H1 (cell line): ENCODE results near the gene NABP1. TPM values are rescaled to one million over a fixed set of nuclear protein-coding genes. Genes with fewer than 3 reads are reported as not detected.

Experiments
- CTCF ChIA-PET: fragments of 300-600 bp; sonication (Branson Sonifier 250); formaldehyde crosslinking; loops from one replicate; lab custom pipeline; 2021; ENCODE audit not compliant: partially characterized antibody; lab: Charles Lee
- POLR2A ChIA-PET: fragments of 300-600 bp; sonication (Branson Sonifier 250); formaldehyde crosslinking; loops from one replicate; lab custom pipeline; 2021; ENCODE audit warnings: inconsistent platforms; ENCODE audit not compliant: partially characterized antibody; lab: Charles Lee
- DNase-seq, 2 experiments: peaks; one replicate each; pipeline versions ENCODE4 v3.0.0 to v3.0.0-alpha.2; 2010 to 2022; ENCODE audit warnings: low spot score in 2 of 2, low read depth in 1 of 2, mixed read lengths in 1 of 2
- FAIRE-seq: peaks from 2 replicates; lab custom pipeline; 2011; peaks lifted over from hg19 to GRCh38; lab: Jason Lieb, UNC
- H2AFZ ChIP-seq: 2 replicates; pipeline ENCODE4 v1.8.1; 2012; ENCODE audit warnings: low read length, inconsistent platforms
- H2AK5ac ChIP-seq: 2 replicates; pipeline ENCODE4 v1.6.1; 2013; ENCODE audit warnings: low read depth, low read length
- H2BK120ac ChIP-seq: replicated peaks from 2 replicates; pipeline ENCODE3; 2013; ENCODE audit warnings: low read depth, low read length, inconsistent platforms
- H2BK12ac ChIP-seq: 2 replicates; pipeline ENCODE4 v1.6.1; 2013; ENCODE audit warnings: low read depth, low read length
- H2BK15ac ChIP-seq: 2 replicates; pipeline ENCODE4 v1.6.1; 2013; ENCODE audit warnings: low read length
- H2BK20ac ChIP-seq: 2 replicates; pipeline ENCODE4 v1.6.1; 2013; ENCODE audit warnings: low read length
- H2BK5ac ChIP-seq: 2 replicates; pipeline ENCODE4 v1.6.1; 2013; ENCODE audit warnings: low read depth, low read length
- H3K14ac ChIP-seq: 2 replicates; pipeline ENCODE4 v1.6.1; 2013; ENCODE audit warnings: inconsistent platforms; ENCODE audit not compliant: insufficient read length
- H3K18ac ChIP-seq: 2 replicates; pipeline ENCODE4 v1.6.1; 2013; ENCODE audit warnings: low read length; ENCODE audit errors: extremely low read depth
- H3K23ac ChIP-seq: 2 replicates; pipeline ENCODE4 v1.6.1; 2013; ENCODE audit warnings: inconsistent platforms; ENCODE audit not compliant: insufficient read length
- H3K23me2 ChIP-seq: 2 replicates; pipeline ENCODE4 v1.6.1; 2013; ENCODE audit warnings: low read depth, low read length
- H3K27ac ChIP-seq: 2 replicates; pipeline ENCODE4 v1.6.1; 2011; ENCODE audit warnings: low read depth, low read length, inconsistent platforms
- H3K27me3 ChIP-seq, 4 experiments: replicated peaks in 1 of 4; 1 replicate in 1 of 4; 2 replicates in 3 of 4; pipeline versions ENCODE4 v1.6.1 to v1.8.1; 2011 to 2013; ENCODE audit warnings: low read length in 3 of 4, mild to moderate bottlenecking in 3 of 4, inconsistent platforms in 2 of 4, mixed read lengths in 2 of 4, moderate library complexity in 1 of 4; ENCODE audit not compliant: control insufficient read depth in 3 of 4, insufficient read depth in 3 of 4; ENCODE audit errors: extremely low read depth in 1 of 4
- H3K36me3 ChIP-seq, 4 experiments: 2 replicates each; pipeline versions ENCODE4 v1.6.1 to v1.8.1; 2011 to 2013; ENCODE audit warnings: mild to moderate bottlenecking in 4 of 4, low read length in 3 of 4, moderate library complexity in 2 of 4, control low read depth in 1 of 4, inconsistent platforms in 1 of 4; ENCODE audit not compliant: insufficient read depth in 4 of 4, control insufficient read depth in 2 of 4
- H3K4ac ChIP-seq: replicated peaks from 2 replicates; pipeline ENCODE3; 2013; ENCODE audit warnings: low read length, low read depth, mixed read lengths, inconsistent platforms; ENCODE audit not compliant: insufficient read length
- H3K4me1 ChIP-seq, 4 experiments: replicated peaks in 1 of 4; 1 replicate in 1 of 4; 2 replicates in 3 of 4; pipeline versions ENCODE4 v1.6.1 to v1.8.1; 2011 to 2013; ENCODE audit warnings: low read length in 3 of 4, inconsistent platforms in 2 of 4, mixed read lengths in 1 of 4; ENCODE audit not compliant: insufficient read depth in 4 of 4, control insufficient read depth in 3 of 4
- H3K4me2 ChIP-seq, 2 experiments: 2 replicates each; pipeline versions ENCODE4 v1.6.1 to v1.8.1; 2011 to 2013; ENCODE audit warnings: low read depth in 2 of 2, low read length in 2 of 2, control low read depth in 1 of 2, inconsistent platforms in 1 of 2, mild to moderate bottlenecking in 1 of 2; ENCODE audit not compliant: insufficient read depth in 1 of 2
- H3K4me3 ChIP-seq, 4 experiments: fragments of 200-600, 300-600 bp in 1 of 4; sonication (generic), shearing (Covaris generic), sonication (Bioruptor Twin) in 1 of 4; 2 replicates each; pipeline versions ENCODE4 v1.5.1 to v1.8.1; 2011 to 2016; ENCODE audit warnings: low read length in 4 of 4, low read depth in 3 of 4, control low read depth in 2 of 4, inconsistent platforms in 2 of 4, mild to moderate bottlenecking in 2 of 4, mixed read lengths in 1 of 4, moderate library complexity in 1 of 4; ENCODE audit not compliant: insufficient read depth in 2 of 4; ENCODE audit errors: extremely low read depth in 1 of 4
- H3K56ac ChIP-seq: replicated peaks from 2 replicates; pipeline ENCODE3; 2013; ENCODE audit warnings: low read depth, mild to moderate bottlenecking, mixed read lengths, low read length, inconsistent platforms; ENCODE audit not compliant: insufficient read length
- H3K79me1 ChIP-seq: 2 replicates; pipeline ENCODE4 v1.6.1; 2013; ENCODE audit warnings: low read depth, low read length, control low read depth
- H3K79me2 ChIP-seq, 2 experiments: 2 replicates each; pipeline versions ENCODE4 v1.6.1 to v1.8.1; 2012 to 2013; ENCODE audit warnings: low read length in 2 of 2, mild to moderate bottlenecking in 2 of 2, inconsistent platforms in 1 of 2; ENCODE audit not compliant: insufficient read depth in 2 of 2, control insufficient read depth in 1 of 2
- H3K9ac ChIP-seq, 4 experiments: replicated peaks in 1 of 4; 1 replicate in 1 of 4; 2 replicates in 3 of 4; pipeline versions ENCODE4 v1.6.1 to v1.8.1; 2011 to 2013; ENCODE audit warnings: low read depth in 3 of 4, low read length in 3 of 4, control low read depth in 2 of 4, mild to moderate bottlenecking in 2 of 4, moderate library complexity in 2 of 4, inconsistent platforms in 1 of 4; ENCODE audit errors: extremely low read depth in 1 of 4
- H3K9me3 ChIP-seq, 2 experiments: 2 replicates each; pipeline versions ENCODE4 v1.6.1 to v1.8.1; 2012 to 2013; ENCODE audit warnings: mild to moderate bottlenecking in 2 of 2, moderate library complexity in 2 of 2, control low read depth in 1 of 2, inconsistent platforms in 1 of 2, low read depth in 1 of 2, low read length in 1 of 2, mixed read lengths in 1 of 2; ENCODE audit not compliant: insufficient read depth in 2 of 2
- H4K20me1 ChIP-seq, 2 experiments: replicated peaks in 1 of 2; 2 replicates each; pipeline versions ENCODE3 to v1.8.1; 2011 to 2013; ENCODE audit warnings: inconsistent platforms in 2 of 2, low read length in 2 of 2, mild to moderate bottlenecking in 1 of 2; ENCODE audit not compliant: insufficient read depth in 2 of 2, control insufficient read depth in 1 of 2
- H4K5ac ChIP-seq: 2 replicates; pipeline ENCODE4 v1.6.1; 2013; ENCODE audit warnings: low read length, low read depth, mixed read lengths, inconsistent platforms; ENCODE audit not compliant: insufficient read length
- H4K8ac ChIP-seq: 2 replicates; pipeline ENCODE4 v1.8.0; 2013; ENCODE audit warnings: mild to moderate bottlenecking, moderate library complexity, low read length, inconsistent platforms; ENCODE audit not compliant: insufficient read depth; ENCODE audit errors: extremely low read depth
- H4K91ac ChIP-seq: replicated peaks from 2 replicates; pipeline ENCODE3; 2013; ENCODE audit warnings: low read length, mixed read lengths, inconsistent platforms; ENCODE audit not compliant: insufficient read length
- ASH2L ChIP-seq: fragments of 200-600, 300-600 bp; sonication (generic); IDR thresholded peaks from one replicate; pipeline ENCODE4 v1.7.1; 2017; ENCODE audit warnings: low read length
- PHF8 ChIP-seq: fragments of 200-600 bp; sonication (generic); conservative IDR thresholded peaks from 2 replicates; pipeline ENCODE4 v1.7.1; 2012; ENCODE audit warnings: low read depth, mild to moderate bottlenecking, inconsistent platforms, low read length, moderate library complexity
- RBBP5 ChIP-seq: IDR thresholded peaks from 2 replicates; pipeline ENCODE4 v1.7.1; 2012; ENCODE audit warnings: low read depth, mild to moderate bottlenecking, inconsistent platforms, low read length, moderate library complexity, borderline replicate concordance
- SRF ChIP-seq: IDR thresholded peaks from 2 replicates; pipeline ENCODE4 v1.6.1; 2011; ENCODE audit warnings: mild to moderate bottlenecking, low read depth, low read length, moderate library complexity
- polyA plus RNA-seq, 7 experiments: library from polyadenylated mRNA; depleted of rRNA in 3 of 7; stranded (reverse) in 5 of 7; unstranded in 2 of 7; fragments of >200 nt in 5 of 7; fragments of 200-250 nt in 2 of 7; gene quantifications; 1 replicate in 5 of 7; 2 replicates in 1 of 7; 4 replicates in 1 of 7; pipeline versions ENCODE4 v1.2.1 to v1.2.3, GENCODE V29; 2011 to 2013; ENCODE audit warnings: missing spikeins in 2 of 7, mixed read lengths in 2 of 7
- total RNA-seq: library from RNA; stranded (reverse); fragmentation: NEBNext Ultra II Directional; extraction: Animal tissue kit (Norgen Biotek cat#: 25700); gene quantifications from 2 replicates; pipeline ENCODE4 v1.2.1, GENCODE V29; 2021
- TF ChIP-seq, protein P1 (sequence below), 3 experiments: IDR thresholded peaks; 1 replicate in 2 of 3; 2 replicates in 1 of 3; pipeline versions ENCODE4 v1.5.1 to v1.6.1; 2011; ENCODE audit warnings: low read length in 3 of 3, mild to moderate bottlenecking in 3 of 3, inconsistent platforms in 2 of 3, low read depth in 1 of 3, moderate library complexity in 1 of 3; ENCODE audit not compliant: insufficient read depth in 1 of 3; ENCODE audit errors: control extremely low read depth in 1 of 3

The NABP1 gene
- total and polyA plus RNA-seq, 2 of the 8 experiments (the other 6 are each of a cell fraction or from before 2014, with no cell fraction given): 0.63 to 4.8 TPM

DNA sequence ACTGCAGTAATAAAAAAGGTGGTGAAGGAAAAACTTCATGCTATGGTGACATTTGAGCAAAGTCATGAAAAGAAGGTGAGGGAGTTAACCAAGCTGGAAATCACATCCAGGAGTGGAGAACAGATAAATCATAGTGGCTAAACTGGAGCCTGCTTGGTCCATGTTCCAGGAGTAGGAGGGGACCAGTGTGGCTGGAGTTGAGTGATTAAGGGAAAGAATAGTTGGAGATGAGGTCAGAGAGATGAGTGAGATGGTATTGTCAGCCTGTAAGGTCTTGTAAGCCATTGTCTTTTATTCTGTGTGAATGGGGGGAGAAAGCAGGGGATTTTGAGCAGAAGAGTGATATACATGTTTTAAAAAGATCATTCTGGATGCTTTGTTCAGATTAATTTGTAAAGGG is 52.3 kb downstream of the NABP1 start:
- 0 out of 2 replicates have a peak overlapping the region, but pooled peaks have one; percentile 28 for H2AFZ ChIP-seq
- no peak overlapping the region for H4K8ac ChIP-seq
- no peak overlapping the region for H4K5ac ChIP-seq
- H3K4me2 ChIP-seq: no peak overlapping the region
- H3K4me1 ChIP-seq: no peaks in the 10 kb centered on the region
- H3K23ac ChIP-seq: no peak overlapping the region
- TF ChIP-seq PHF8 (no peak), SRF (no peak), ASH2L (no peak), RBBP5 (no peak)
- TF ChIP-seq, protein P1, sequence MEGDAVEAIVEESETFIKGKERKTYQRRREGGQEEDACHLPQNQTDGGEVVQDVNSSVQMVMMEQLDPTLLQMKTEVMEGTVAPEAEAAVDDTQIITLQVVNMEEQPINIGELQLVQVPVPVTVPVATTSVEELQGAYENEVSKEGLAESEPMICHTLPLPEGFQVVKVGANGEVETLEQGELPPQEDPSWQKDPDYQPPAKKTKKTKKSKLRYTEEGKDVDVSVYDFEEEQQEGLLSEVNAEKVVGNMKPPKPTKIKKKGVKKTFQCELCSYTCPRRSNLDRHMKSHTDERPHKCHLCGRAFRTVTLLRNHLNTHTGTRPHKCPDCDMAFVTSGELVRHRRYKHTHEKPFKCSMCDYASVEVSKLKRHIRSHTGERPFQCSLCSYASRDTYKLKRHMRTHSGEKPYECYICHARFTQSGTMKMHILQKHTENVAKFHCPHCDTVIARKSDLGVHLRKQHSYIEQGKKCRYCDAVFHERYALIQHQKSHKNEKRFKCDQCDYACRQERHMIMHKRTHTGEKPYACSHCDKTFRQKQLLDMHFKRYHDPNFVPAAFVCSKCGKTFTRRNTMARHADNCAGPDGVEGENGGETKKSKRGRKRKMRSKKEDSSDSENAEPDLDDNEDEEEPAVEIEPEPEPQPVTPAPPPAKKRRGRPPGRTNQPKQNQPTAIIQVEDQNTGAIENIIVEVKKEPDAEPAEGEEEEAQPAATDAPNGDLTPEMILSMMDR (IDR thresholded peaks at IDR 0.05; ENCODE audit: control extremely low read depth in 1 of 3, insufficient read depth in 1 of 3, low read depth in 1 of 3, low read length in 3 of 3): no peak
- no peak overlapping the region for H2BK12ac ChIP-seq
- H4K20me1 ChIP-seq: no peaks in the 10 kb centered on the region
- H3K23me2 ChIP-seq: no peaks in the 10 kb centered on the region; the same call in 1 of the 2 replicates
- no peak overlapping the region for H3K56ac ChIP-seq
- no peaks in the 10 kb centered on the region for H3K79me2 ChIP-seq
- H2AK5ac ChIP-seq: no peak overlapping the region
- H3K27me3 ChIP-seq: no peaks in the 10 kb centered on the region; a peak in 1 of 7 replicates
- H3K4ac ChIP-seq: no peak overlapping the region
- no peak overlapping the region for H2BK15ac ChIP-seq
- H3K4me3 ChIP-seq: no peak overlapping the region
- H3K18ac ChIP-seq: no peak overlapping the region
- no peak overlapping the region for H2BK20ac ChIP-seq
- no peak for DNase-seq
- H3K36me3 ChIP-seq: no peaks in the 10 kb centered on the region
- no peak overlapping the region for H3K27ac ChIP-seq
- no peak overlapping the region for H2BK5ac ChIP-seq
- H2BK120ac ChIP-seq: no peak overlapping the region
- H4K91ac ChIP-seq: no peak overlapping the region
- no peaks in the 10 kb centered on the region for H3K79me1 ChIP-seq
- ChIA-PET POLR2A (no interaction called here), CTCF (interaction anchor here (0.7 to 1.6 kb wide), 3 partner anchors 21 to 164 kb away, joined by 3 to 4 read pairs (median 3); no protein-coding TSS in a partner anchor)
- no peak overlapping the region for H3K9ac ChIP-seq
- no peak for FAIRE-seq
- H3K14ac ChIP-seq: no peak overlapping the region
- no peaks in the 10 kb centered on the region for H3K9me3 ChIP-seq
